NCI-H128 (cell line): ENCODE measurements around the gene MYO7A.

Experiments used
- DNase-seq: peaks from one replicate; lab custom pipeline; 2025; ENCODE audit not compliant: unreplicated experiment; lab: John Stamatoyannopoulos, UW

MYO7A gene

DNA sequence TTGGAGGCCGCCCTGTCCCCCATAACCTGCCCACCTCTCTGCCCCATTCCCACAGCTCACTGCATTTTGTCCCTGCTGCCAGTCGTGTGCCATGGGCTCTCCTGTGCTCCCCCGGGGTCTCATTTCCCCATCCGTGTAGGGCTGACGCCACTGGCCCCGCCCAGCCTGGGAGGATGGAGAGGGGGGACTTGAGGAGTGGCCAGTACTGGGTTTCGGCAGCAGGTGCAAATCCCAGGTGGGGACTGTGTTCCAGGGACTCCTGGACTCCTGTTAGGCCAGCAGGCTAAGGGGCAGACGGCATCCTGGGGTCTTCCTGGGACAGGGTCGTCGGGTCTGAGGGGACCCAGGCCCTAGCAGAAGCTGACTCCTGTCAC is 1.2 kb upstream of the MYO7A start:
- DNase-seq, result no peak

DNA sequence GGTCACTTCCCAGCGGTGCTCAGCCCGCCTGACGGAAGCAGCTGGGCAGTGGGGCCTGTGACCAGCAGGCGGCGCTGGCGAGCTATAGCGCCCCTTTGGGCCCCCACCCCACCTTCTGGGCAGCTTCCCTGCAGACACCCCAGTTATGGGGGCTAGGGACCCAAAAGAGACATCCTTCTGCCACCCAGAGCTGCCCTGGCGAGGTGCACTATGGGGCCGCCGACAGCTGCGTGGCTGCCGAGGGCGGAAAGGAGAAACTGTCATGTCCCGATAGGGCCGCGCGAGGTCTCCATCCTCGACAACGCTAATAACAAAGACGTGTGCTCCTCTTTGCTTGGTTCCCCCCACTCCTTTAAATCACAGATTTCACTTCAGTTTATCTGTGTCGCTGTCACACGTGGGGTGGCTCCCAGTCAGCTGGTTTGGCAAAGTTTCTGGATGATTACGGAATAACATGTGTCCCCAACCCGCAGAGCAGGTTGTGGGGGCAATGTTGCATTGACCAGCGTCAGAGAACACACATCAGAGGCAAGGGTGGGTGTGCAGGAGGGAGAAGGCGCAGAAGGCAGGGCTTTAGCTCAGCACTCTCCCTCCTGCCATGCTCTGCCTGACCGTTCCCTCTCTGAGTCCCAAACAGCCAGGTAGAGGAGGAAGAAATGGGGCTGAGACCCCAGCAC is 673 bp upstream of the MYO7A start:
- peak; percentile 44 for DNase-seq

DNA sequence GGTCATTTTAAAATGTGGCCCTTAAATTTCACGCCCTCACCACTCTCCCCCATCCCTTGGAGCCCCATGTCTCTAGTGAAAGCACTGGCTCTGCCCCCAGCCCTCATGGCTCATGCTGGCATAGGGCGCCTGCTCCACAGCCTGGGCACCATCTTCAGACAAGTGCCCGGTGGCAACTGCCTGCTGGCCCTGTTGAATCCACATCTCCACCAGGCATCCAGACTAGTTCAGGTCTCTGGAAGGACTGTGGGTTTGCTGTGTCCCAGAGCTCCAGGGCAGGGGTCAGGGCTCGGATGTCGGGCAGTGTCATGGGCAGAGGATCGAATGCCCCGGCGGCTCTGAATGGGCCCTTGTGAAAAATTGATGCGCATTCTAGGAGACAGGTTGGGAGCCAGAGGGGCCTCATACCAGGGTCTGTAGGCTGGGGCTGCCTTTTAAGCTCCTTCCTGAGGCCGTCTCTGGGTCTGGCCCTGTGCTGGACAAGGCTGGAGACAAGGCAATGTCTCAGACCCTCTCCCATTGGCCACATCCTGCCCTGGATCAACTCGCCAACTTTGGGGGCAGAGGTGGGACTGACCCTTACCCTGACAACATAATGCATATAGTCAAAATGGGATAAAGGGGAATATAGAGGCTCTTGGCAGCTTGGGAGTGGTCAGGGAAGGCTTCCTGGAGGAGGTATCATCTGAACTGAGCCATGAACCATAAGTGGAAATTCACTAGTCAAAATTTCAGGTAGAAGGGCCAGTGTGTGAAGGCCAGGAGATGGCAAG is 1.2 kb downstream of the MYO7A start:
- DNase-seq, result no peak

DNA sequence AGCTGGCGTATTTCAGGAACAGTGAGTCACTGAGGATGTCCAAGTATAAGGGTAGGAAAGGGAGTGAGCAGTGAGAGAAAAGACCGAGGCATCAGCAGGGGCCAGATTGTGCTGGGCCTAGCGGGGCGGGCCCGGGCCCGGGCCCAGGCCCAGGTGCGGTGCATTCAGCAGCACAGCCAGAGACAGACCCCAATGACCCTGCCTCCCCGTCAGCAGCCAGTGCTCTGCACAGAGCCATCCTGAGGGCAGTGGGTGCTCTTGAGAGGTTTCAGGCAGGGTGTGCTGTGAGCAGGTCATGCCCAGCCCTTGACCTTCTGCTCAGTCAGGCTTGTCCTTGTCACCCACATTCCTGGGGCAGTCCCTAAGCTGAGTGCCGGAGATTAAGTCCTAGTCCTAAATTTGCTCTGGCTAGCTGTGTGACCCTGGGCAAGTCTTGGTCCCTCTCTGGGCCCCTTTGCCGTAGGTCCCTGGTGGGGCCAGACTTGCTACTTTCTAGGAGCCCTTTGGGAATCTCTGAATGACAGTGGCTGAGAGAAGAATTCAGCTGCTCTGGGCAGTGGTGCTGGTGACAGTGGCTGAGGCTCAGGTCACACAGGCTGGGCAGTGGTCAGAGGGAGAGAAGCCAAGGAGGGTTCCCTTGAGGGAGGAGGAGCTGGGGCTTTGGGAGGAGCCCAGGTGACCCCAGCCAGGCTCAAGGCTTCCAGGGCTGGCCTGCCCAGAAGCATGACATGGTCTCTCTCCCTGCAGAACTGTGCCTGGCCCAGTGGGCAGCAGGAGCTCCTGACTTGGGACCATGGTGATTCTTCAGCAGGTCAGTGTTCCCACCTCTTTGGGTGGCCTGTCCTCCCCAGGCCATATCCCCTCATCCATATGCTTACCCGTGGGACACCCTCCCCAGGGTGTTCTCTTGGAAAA is 2.1 kb downstream of the MYO7A start:
- DNase-seq, result no peak

DNA sequence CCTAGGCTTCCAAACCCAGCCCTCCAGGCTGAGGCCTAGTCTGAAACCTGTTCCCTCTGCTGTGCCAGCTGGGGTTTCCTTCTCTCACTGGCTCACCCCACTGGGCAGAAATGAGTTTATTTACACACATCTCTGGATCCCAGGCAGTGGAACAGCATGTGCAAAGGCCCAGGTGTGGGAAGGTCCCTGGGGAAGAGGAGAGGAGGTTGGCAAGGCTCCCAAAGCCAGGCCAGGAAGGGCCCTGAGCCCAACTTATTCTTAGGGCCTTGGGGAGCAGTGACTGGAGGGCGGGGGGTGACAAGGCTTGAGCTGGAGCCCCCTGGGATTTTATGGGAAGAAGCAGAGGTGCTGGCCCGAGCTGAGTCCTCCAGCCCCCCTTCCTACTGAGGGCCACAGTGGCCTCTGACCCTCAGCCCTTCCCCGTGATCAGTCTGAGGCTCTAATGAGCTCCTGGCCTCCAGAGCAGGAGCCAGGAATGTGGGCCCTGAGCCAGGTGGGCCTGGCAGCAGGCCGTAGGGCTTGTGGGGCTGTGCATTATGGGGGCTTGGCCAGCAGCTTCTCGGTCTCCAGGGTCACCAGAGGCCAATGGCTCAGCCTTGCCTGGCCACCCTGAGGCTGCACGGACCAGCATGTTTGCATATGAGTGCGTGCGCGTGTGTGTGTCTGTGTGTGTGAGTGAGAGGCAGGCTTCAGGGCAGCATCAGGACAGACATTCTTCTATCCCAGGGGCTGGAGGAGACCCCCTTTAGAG is 2.9 kb downstream of the MYO7A start:
- DNase-seq, result no peak

DNA sequence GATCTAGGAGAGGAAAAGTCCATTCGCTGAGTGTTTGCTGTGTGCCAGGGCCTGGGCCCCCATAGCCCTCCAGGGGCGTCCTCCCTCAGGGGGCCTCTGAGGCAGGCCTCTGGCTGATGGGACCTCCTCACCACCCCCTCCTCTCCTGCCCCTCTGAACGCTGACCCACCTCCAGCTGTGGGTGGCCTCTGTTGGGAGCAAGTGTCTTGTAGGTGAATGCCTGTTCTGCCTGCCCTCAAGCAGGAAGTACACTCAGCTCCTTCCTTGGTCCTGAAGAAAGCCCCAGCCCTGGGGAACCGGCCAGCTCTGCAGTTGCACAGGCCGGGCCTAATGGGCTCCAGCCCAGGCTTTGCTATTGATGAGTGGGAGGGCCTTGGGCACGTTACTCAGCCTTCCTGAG is 3.5 kb downstream of the MYO7A start:
- DNase-seq, result no peak

DNA sequence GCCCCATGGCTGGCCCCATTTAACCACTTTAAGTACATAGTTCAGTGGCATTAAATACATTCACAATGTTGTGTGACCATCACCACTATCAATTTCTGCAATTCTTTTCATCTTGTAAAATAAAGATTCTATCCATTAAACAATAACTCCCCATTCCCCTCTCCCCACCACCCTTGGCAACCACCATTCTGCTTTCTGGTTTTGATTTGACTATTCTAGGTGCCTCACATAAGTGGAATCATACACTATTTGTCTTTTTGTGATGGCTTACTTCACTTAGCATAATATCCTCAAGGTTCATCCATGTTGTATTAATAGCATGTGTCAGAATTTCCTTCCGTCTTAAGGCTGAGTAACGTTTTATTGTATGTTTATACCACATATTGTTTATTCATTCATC is 7.0 kb downstream of the MYO7A start:
- no peak for DNase-seq

DNA sequence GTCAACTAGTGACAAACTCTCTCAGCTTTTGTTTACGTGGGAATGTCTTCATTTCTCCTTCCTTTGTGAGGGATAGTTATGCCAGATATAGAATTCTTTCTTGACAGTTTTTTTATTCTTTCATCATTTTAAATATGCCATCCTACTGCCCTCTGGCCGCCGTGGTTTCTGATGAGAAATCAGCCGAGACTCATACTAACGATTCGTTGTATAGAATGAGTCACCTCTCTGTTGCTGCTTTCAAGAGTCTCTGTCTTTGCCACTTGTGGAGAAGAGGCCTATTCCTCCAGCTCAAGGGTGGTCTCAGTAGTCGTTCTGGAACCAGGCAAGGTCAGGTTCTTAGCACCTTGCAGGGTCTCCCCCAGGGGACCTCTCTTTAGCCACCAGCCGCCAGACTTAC is 8.0 kb downstream of the MYO7A start:
- no peak for DNase-seq

DNA sequence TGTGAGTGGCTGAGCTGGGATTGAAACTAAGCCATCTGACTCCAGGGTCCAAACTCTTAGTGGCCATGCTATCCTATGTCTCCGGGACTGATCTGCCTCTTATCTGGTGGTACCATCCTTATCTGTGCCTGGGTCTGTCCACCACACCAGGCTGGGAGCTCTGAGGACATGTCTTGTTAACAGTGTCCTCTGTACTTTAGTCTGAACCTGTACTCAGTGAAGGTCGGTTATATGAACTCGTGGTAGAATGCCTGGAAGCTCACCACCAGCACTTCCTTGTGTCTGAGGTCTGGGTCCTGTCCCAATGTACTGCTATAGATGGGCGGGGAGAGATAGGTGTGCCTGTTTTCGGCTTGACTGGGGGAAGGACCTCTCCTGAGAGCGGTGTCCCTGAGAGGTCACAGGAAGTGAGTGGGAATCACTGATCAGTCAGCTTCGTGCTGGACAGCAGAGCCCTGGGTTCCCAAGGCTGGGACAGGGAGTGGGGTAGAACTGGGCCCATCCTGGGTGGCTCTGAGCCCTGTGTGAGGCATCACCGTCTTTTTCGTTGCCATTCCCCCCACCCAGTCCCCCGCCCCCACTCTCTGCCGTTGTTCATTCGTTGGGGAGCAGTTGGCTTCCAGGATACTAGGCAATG is 8.9 kb downstream of the MYO7A start:
- DNase-seq, result no peak

DNA sequence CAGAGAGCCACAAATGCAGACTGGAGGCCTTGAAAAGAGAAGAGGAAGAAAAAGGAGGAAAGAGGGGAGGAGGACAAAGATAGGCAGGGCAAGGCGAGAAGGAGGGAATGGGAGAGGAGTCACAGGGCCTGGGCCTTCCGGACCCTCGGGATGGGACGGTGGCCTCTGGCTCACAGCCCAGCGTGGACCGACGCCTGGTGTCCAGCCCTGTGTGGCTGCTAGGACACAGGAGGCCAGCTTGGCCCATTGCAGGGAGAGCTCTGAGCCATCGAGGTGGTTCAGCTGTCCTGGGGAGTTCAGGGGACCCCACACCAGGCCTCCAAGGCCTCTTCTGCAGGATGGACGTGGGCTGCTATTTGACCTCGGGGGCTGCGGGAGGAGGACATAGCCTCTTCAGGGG is 9.4 kb downstream of the MYO7A start:
- DNase-seq, result no peak

DNA sequence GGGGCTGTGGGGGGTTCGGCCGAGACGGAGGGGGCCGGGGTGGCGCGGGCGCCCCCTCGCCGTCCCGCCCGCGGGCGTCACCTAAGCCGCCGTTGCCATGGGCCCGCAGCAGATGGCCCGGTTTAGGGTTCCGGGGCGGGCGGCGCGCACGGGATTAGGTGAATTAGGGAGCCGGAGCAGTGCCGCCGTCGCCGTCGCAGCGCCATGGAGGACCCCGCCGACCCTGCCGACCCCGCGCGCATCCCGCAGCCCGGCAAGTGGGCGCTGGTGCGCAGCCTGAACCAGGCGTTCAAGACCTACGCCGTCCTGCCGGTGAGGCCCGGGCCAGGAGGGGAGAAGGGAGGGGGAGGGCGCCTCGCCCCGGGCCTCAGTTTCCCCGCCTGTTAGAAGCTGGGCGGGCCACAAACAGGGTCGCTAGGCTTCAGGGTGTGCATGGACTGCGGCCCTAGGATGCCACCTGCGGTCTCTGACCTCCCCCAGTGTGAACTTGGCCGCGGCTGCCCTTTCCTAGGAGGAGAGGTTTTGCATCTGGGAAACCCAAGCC is 10.1 kb downstream of the MYO7A start:
- no peak for DNase-seq

DNA sequence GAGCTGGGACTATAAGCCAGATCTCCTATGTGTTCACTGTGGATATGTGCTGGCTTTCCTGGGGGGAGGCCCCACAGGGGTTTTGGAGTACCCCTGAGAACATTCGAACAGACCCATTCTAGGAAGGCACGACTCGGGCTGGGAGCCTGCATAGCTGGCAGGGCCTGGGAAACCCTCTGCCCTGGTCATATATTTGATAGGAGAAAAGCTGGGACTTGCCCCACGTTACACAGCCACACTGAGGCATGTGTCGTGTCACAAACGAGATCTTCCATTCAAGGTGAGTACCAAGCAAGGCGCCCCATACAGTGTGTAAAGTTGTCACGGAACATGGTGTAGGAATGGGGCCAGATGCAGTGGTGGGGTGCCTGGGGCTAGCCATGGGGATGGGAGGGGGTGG is 11.2 kb downstream of the MYO7A start:
- DNase-seq, result no peak

DNA sequence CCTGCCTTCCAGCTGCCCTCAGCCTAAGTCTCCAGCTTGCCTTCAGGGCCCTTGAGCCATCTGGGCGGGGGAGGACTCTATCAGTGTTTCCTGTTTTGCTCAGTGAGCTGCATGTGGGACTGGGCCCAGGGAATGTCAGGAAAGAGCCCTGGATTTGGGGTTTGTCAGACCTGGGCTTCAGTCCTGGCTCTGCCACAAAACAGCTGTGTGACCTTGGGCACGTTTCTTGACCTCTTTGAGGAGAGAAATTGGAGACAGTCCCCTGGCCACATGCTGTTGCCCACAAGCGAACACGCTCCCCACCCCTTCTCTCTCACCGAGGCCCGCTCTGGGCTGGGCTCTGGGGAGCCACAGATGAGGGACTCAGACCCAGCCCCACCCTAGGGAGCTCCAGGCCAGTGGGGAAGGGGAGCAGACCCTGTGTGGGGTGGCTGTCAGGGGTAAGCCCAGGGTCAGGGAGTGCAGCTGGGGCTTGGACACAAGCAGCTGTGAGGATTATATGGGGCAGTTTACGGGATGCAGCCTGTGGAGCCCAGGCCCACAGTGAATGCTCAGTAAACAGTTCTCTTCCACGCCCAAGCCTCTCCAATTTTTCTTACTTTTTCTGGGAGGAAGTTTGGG is 12.3 kb downstream of the MYO7A start:
- no peak for DNase-seq

DNA sequence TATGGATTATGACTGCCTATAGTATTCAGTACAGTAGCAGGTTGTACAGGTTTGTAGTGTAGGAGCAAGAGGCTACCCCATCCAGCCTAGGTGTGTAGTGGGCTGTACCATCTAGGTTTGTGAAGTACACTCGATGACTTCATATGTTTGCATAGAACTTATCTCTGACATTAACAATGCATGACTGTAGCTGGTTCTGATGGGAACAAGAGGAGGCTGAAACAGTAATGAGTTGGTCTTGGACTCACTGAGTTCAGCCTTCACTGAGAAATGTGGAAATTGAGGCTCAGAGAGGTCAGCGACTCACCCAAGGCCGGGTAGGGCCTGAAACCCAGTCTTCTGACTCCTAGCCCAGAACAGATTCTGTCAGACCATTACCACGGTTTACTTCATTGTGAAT is 13.0 kb downstream of the MYO7A start:
- DNase-seq, result no peak

DNA sequence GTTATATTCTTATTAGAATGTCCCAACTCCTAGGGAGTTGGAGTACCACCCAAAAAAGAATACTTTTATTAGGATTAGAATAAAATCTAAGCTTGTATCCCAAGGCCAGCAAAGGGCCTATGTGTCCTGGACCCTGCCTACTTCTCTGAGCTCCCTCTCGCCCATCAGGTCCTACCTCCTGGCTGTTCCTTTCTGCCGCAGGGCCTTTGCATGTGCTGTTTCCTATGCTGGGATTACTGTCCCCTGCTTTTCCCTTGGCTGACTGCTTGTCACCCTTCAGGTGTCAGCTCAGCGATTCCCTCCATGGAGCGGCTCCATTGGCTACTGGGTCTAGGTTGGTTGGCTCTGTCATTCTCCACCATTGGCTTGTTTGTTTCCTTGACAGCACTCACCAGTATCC is 13.4 kb downstream of the MYO7A start:
- DNase-seq, result no peak

DNA sequence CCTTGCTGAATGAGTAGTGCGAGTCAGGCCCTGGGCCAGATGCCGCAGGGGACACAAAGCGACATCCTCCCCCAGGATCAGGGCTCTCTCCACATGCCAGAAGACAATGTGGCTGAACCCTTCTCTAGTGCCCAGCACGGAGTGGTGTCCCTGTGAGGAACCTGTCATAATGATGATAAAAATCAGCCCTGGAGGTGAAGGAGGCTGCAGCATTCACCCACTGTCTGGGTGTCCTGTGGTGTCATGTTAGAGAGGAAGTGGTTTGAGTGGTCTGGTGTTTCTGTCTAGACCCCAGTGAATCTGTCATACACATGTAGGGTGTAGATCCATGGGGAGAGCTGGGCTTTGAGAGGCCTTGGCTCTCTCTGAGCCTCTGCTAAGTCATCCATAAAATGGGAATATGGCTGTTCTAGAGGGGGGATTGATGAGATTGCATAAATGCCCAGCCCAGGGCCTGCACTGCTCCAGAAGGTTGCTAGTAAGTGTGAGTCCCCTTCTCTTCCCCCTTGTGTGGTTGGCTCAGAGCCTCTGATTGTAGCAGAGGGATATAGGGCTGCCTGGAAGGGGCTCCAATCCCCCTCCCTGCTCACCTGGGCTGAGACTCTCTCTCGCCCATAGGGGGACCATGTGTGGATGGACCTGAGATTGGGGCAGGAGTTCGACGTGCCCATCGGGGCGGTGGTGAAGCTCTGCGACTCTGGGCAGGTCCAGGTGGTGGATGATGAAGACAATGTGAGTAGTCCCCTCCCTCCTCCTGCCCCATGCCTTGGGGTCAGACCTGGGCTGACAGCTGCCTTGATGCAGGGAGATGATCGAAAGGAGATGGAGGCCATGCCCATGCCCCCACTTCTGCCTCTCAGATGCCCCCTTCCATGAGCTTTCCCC is 14.3 kb downstream of the MYO7A start:
- no peak for DNase-seq

DNA sequence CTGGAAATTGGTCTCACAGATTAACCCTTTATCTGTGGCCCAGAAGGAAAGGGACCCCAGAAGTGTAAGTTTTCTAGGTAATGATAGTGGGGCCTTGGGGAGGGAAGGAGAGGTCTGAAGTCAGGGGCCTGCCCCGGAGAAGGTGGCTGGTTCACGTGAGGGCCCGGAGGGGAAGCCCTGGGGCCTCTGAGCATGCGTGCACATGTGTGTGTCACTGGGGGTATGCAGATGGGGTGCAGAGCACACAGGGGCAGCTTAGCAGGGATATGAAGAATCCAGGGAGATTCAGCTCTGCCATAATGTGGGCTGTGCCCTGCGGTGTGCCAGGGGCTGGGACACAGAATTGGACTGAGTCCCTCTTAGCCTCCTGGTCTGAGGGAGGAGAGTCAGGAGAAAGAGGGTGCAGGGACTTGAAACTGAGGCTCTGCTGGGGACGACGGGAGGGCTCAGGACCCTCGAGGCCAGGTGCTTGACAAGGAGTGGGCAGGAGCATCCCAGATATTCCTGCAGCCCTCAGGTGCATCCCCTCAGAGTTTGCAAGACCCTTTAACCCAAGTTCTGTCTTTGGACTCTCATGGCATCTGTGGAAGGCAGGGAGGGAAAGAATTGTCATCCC is 15.5 kb downstream of the MYO7A start:
- DNase-seq, result no peak

DNA sequence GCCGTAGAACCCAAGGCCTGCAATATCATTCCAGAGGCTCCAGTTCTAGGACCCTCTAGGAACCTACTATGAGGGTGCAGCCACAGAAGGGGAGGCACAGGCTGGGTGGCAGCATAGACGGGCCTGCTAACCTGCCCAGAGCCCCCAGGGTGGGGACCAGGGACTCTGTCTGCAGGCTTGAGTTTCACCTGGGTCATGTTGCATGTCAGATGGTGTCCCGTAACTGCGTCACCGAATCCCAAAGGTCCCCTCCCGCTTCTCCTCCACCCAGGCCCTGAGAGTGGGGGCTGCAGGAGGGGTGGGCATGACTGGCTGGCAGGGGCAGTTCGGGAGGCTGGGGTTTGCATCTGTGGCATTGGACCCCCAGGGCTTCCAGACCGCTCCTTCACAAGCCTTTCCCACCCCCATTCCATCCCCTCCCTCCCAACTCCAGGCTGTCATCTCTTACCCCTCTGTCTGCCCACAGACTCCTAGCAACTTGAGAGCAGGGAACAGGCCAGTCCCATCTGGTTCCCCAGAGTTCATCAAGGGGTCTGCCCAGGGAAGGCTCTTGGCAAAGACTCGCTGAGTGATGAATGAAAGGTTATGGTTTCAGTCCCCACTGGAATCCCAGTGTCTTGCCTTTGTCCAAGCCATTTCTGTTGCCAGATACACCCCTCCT is 16.3 kb downstream of the MYO7A start:
- DNase-seq, result no peak
